DND-41 (cell line): ENCODE measurements around the gene BCL2A1.

Source experiments
- CTCF ChIP-seq: IDR thresholded peaks from 2 replicates; pipeline ENCODE4 v1.5.1; 2012; ENCODE audit warnings: borderline replicate concordance, low read length, moderate library complexity, mild to moderate bottlenecking; ENCODE audit not compliant: poor library complexity, severe bottlenecking; ENCODE audit errors: extremely low read depth
- EZH2 ChIP-seq: IDR thresholded peaks from 3 replicates; pipeline ENCODE4 v1.6.1; 2012; ENCODE audit warnings: borderline replicate concordance, low read depth, mild to moderate bottlenecking, moderate library complexity, low read length, inconsistent platforms; ENCODE audit not compliant: severe bottlenecking

GRCh38 chr15:79962178-79962577, 8.8 kb downstream of the BCL2A1 start:
- no peak for TF ChIP-seq EZH2
- no peak for TF ChIP-seq CTCF
